Activated B cell treated with CpG ODN at 0.5 μM for 24 hours (primary cell): ENCODE measurements around the gene CADM2. TPM values are rescaled to one million over a fixed set of nuclear protein-coding genes. Genes with fewer than 3 reads are reported as not detected.

Experiments
- ATAC-seq: fragments of 200-7000 bp; cut with Tn5 transposase; one replicate; pipeline ENCODE4 v1.10.0; 2021; ENCODE audit warnings: low read depth, mild to moderate bottlenecking, moderate library complexity
- CTCF ChIA-PET: fragments of 350-600 bp; sonication (Branson Sonifier 250); formaldehyde crosslinking; loops from one replicate; lab custom pipeline; 2021; ENCODE audit warnings: antibody characterized with exemption; lab: Charles Lee
- POLR2A ChIA-PET: fragments of 350-600 bp; sonication (Branson Sonifier 250); formaldehyde crosslinking; loops from one replicate; lab custom pipeline; 2021; ENCODE audit warnings: antibody characterized with exemption; lab: Charles Lee
- DNase-seq: peaks from one replicate; pipeline ENCODE4 v3.0.0; 2022
- H3K27ac Mint-ChIP-seq: one replicate; pipeline ENCODE4 v1.8.0; 2020; ENCODE audit warnings: mixed read lengths
- H3K27me3 Mint-ChIP-seq: one replicate; pipeline ENCODE4 v1.8.0; 2021; ENCODE audit warnings: mixed read lengths
- H3K36me3 Mint-ChIP-seq: one replicate; pipeline ENCODE4 v1.8.0; 2021; ENCODE audit warnings: low read depth, mixed read lengths
- H3K4me1 Mint-ChIP-seq: one replicate; pipeline ENCODE4 v1.8.0; 2021; ENCODE audit warnings: mixed read lengths
- H3K4me3 Mint-ChIP-seq: one replicate; pipeline ENCODE4 v1.8.0; 2020; ENCODE audit warnings: mild to moderate bottlenecking, mixed read lengths
- H3K9me3 Mint-ChIP-seq: one replicate; pipeline ENCODE4 v1.8.0; 2020; ENCODE audit warnings: mixed read lengths
- intact Hi-C: fragments of 100-400 bp; cut with micrococcal nuclease; formaldehyde crosslinking; loops from one replicate; pipeline ENCODE4 v1.15.1; 2024
- total RNA-seq: library from RNA; stranded (reverse); gene quantifications from 2 replicates; pipeline ENCODE4 v1.2.3, GENCODE V29; 2022
- TF ChIP-seq, protein P1 (sequence below): fragments of 200-600 bp; IDR thresholded peaks from one replicate; pipeline ENCODE4 v1.8.0; 2022; ENCODE audit warnings: antibody characterized with exemption, mild to moderate bottlenecking

CADM2 gene
- total RNA-seq, 1 donor from 2014 or later = not detected

DNA sequence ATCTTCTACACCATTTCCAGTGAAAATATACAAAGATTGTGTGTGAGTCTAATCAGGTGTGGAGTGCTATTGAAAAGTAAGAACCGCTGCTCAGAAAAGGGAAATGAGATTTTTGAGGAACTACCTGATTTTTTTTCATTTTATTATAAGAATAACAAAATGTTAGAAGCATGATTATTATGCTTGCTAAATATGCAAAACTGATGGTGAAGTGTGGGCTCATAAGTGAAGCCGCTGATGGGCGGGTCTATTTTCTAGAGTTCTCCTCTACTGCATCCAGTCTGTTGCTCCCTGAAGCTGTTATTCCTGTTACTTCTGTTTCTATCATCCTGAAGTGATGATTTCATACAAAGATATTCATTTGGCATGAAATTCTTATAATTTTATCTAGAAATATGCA is 612.0 kb downstream of the CADM2 start:
- no peak overlapping the region for H3K4me3 Mint-ChIP-seq
- H3K4me1 Mint-ChIP-seq = peaks cover 2% of the 10 kb centered on the region
- ChIA-PET POLR2A (no interaction called here), CTCF (no interaction called here)
- ATAC-seq (no peak), DNase-seq (no peak)
- H3K9me3 Mint-ChIP-seq = no peaks in the 10 kb centered on the region
- H3K27ac Mint-ChIP-seq = no peak overlapping the region
- intact Hi-C loops = no loop called here
- H3K27me3 Mint-ChIP-seq = no peaks in the 10 kb centered on the region
- H3K36me3 Mint-ChIP-seq = no peaks in the 10 kb centered on the region
- TF ChIP-seq, protein P1, sequence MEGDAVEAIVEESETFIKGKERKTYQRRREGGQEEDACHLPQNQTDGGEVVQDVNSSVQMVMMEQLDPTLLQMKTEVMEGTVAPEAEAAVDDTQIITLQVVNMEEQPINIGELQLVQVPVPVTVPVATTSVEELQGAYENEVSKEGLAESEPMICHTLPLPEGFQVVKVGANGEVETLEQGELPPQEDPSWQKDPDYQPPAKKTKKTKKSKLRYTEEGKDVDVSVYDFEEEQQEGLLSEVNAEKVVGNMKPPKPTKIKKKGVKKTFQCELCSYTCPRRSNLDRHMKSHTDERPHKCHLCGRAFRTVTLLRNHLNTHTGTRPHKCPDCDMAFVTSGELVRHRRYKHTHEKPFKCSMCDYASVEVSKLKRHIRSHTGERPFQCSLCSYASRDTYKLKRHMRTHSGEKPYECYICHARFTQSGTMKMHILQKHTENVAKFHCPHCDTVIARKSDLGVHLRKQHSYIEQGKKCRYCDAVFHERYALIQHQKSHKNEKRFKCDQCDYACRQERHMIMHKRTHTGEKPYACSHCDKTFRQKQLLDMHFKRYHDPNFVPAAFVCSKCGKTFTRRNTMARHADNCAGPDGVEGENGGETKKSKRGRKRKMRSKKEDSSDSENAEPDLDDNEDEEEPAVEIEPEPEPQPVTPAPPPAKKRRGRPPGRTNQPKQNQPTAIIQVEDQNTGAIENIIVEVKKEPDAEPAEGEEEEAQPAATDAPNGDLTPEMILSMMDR = no peak

DNA sequence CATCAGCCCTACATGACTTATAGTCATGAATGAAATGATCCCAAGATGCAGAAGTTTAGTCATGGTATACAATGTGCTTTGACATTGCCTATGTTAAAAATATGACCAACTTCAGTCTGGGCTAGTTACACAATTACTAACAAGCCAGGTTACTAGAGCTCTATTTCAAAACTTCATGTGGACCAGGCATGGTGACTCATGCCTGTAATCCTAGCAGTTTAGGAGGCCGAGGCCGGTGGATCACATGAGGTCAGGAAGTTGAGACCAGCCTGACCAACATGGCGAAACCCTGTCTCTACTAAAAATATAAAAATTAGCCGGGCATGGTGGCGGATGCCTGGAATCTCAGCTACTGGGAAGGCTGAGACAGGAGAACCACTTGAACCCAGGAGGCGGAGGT is 613.0 kb downstream of the CADM2 start:
- Mint-ChIP-seq H3K27ac (no peak overlapping the region), H3K27me3 (no peaks in the 10 kb centered on the region), H3K4me3 (no peak overlapping the region), H3K4me1 (peaks cover 2% of the 10 kb centered on the region), H3K36me3 (no peaks in the 10 kb centered on the region), H3K9me3 (no peaks in the 10 kb centered on the region)
- ATAC-seq (no peak), DNase-seq (no peak)
- intact Hi-C loops = no loop called here
- CTCF ChIA-PET = interaction anchor here (1.4 kb wide), 1 partner anchor 12 kb away, joined by 3 read pairs; no protein-coding TSS in a partner anchor
- TF ChIP-seq, protein P1 = no peak
- POLR2A ChIA-PET = no interaction called here

DNA sequence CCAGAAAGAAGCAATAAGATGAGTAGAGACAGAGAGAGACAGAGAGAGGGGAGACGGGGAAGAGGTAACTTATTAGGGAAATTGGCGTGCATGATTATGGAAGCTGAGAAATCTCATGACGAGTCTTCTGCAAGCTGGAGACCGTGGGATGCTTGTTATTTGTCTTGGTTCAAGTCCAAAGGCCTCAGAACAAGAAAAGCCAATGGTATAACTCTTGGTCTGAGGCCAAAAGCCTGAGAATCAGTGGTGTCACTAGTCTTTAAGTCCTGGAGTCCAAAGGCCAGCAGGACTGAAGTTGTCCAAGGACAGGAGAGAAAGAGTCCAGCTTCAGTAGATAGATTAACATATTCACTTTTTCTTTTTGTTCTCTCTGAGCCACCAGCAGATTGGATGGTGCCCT is 613.6 kb downstream of the CADM2 start:
- CTCF ChIA-PET = interaction anchor here (1.4 kb wide), 1 partner anchor 12 kb away, joined by 3 read pairs; no protein-coding TSS in a partner anchor
- peaks cover 2% of the 10 kb centered on the region for H3K4me1 Mint-ChIP-seq
- intact Hi-C loops = no loop called here
- H3K27ac Mint-ChIP-seq = no peak overlapping the region
- TF ChIP-seq, protein P1 = no peak
- no peaks in the 10 kb centered on the region for H3K36me3 Mint-ChIP-seq
- H3K9me3 Mint-ChIP-seq = no peaks in the 10 kb centered on the region
- POLR2A ChIA-PET = interaction anchor here (0.6 kb wide), 1 partner anchor 20 kb away, joined by 7 read pairs; no protein-coding TSS in a partner anchor
- DNase-seq = no peak
- H3K4me3 Mint-ChIP-seq = no peak overlapping the region
- ATAC-seq = no peak
- no peaks in the 10 kb centered on the region for H3K27me3 Mint-ChIP-seq

DNA sequence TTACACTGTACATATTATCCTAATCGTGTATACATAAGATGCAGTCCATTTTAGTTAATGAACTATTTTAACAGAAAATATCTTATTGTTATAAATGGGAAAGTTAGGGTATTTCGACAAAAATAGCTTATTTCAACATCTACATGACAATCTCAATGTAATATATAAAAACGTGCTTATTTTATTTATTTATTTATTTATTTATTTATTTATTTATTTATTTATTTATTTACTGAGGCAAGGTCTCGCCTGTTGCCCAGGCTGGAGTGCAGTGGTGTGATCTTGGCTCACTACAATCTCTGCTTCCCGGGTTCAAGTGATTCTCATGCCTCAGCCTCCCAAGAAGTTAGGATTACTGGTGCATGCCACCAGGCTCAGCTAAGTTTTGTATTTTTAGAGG is 614.2 kb downstream of the CADM2 start:
- CTCF ChIA-PET = interaction anchor here (1.4 kb wide), 1 partner anchor 13 kb away, joined by 3 read pairs; no protein-coding TSS in a partner anchor

DNA sequence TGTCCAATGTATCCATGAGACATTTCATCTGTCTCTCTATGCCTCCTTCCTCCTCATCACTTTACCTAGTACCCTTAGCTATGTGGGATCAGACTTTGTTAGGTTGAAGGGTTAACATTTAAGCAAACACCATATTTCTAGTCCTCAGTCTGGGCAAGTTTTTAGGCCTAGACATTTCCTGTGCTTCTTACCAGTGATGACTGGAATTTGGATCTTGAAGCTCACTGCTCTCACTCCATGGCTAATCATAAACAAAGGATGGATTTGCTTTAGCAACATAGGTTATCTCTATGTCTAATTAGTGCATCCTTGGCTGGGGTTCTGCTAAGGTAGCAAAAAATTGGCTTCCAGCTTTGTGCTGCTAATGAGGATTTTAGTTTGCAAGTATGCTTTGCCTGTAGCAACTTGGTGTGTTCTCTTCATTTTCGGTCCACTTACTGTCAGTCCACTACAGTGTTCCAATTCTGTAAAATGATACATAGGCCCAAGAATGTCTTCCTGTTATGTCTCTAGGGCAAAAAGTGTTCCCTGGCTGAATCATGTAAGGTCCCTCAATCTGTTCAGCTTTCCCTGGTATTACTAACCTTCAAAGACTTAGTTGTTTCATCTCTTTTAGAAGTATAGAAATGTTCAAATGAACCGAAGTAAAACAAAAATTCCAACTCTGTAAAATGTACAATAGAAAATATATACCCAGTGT is 615.4 kb downstream of the CADM2 start:
- CTCF ChIA-PET = interaction anchor here (1.1 kb wide), 1 partner anchor 10 kb away, joined by 3 read pairs; no protein-coding TSS in a partner anchor
- DNase-seq (no peak), ATAC-seq (no peak)
- H3K4me1 Mint-ChIP-seq = peaks cover 2% of the 10 kb centered on the region
- TF ChIP-seq, protein P1 = no peak
- H3K27me3 Mint-ChIP-seq = no peaks in the 10 kb centered on the region
- no peaks in the 10 kb centered on the region for H3K36me3 Mint-ChIP-seq
- POLR2A ChIA-PET = no interaction called here
- no peak overlapping the region for H3K4me3 Mint-ChIP-seq
- H3K27ac Mint-ChIP-seq = no peak overlapping the region
- H3K9me3 Mint-ChIP-seq = no peaks in the 10 kb centered on the region
- intact Hi-C loops = no loop called here

More for the DNA sequence above, 614.2 kb downstream of the CADM2 start:
- H3K4me3 Mint-ChIP-seq = no peak overlapping the region
- POLR2A ChIA-PET = interaction anchor here (0.6 kb wide), 1 partner anchor 21 kb away, joined by 7 read pairs; no protein-coding TSS in a partner anchor
- DNase-seq (no peak), ATAC-seq (no peak)
- TF ChIP-seq, protein P1 = no peak
- intact Hi-C loops = no loop called here
- H3K4me1 Mint-ChIP-seq = peaks cover 2% of the 10 kb centered on the region
- no peaks in the 10 kb centered on the region for H3K36me3 Mint-ChIP-seq
- no peaks in the 10 kb centered on the region for H3K9me3 Mint-ChIP-seq
- H3K27ac Mint-ChIP-seq = no peak overlapping the region
- H3K27me3 Mint-ChIP-seq = no peaks in the 10 kb centered on the region
